ENCODE measurements around the gene MYOD1. TPM values are rescaled to one million over a fixed set of nuclear protein-coding genes. Genes with fewer than 3 reads are reported as not detected.

MYOD1 gene
- total and polyA plus RNA-seq, 2 of the 13 experiments (the other 11 are each of a cell fraction or from before 2014, with no cell fraction given): not detected

- Histone ChIP-seq H3K27me3 (ENCODE audit: control insufficient read depth in 1 of 2, insufficient read depth in 2 of 2, low read length in 2 of 2) (peaks cover 11 to 41% of the 10 kb centered on the region in 2 experiments; a peak in 4 of 5 replicates), H2AFZ (ENCODE audit: low read length) (no peak overlapping the region), H3K4me2 (ENCODE audit: low read depth, low read length) (no peak overlapping the region), H3K36me3 (replicated peaks in 1 of 2; ENCODE audit: control insufficient read depth in 1 of 2, insufficient read depth in 2 of 2, low read length in 2 of 2) (no peaks in the 10 kb centered on the region), H4K20me1 (ENCODE audit: insufficient read depth, low read length) (no peaks in the 10 kb centered on the region), H3K27ac (ENCODE audit: extremely low read length, insufficient read depth, low read length) (no peak overlapping the region), H3K79me2 (ENCODE audit: insufficient read depth, low read length) (no peaks in the 10 kb centered on the region), H3K9me3 (ENCODE audit: low read length) (no peaks in the 10 kb centered on the region; the same call in 1 of the 2 replicates), H3K4me1 (ENCODE audit: insufficient read depth, low read length) (no peaks in the 10 kb centered on the region; the same call in 1 of the 2 replicates), H3K4me3 (replicated peaks in 1 of 3; ENCODE audit: insufficient read depth in 1 of 3, low read depth in 2 of 3, low read length in 3 of 3) (no peak overlapping the region), H3K9ac (ENCODE audit: insufficient read depth, low read depth, low read length) (no peak overlapping the region)
- POLR2A ChIA-PET: no interaction called here
- TF ChIP-seq U2AF1 (optimal IDR thresholded peaks at IDR 0.05; ENCODE audit: low read depth, low read length) (no peak), AGO1 (IDR thresholded peaks at IDR 0.05; ENCODE audit: low read depth, low read length, poor library complexity, severe bottlenecking) (no peak), GLI4 (CRISPR knock-in tag; IDR thresholded peaks at IDR 0.05; ENCODE audit: borderline replicate concordance) (no peak), ATAD3A (CRISPR knock-in tag; IDR thresholded peaks at IDR 0.05) (no peak), ONECUT2 (CRISPR knock-in tag; IDR thresholded peaks at IDR 0.05) (no peak), MBD4 (IDR thresholded peaks at IDR 0.05; ENCODE audit: borderline replicate concordance, low read length) (no peak), ZNF788 (CRISPR knock-in tag; IDR thresholded peaks at IDR 0.05; ENCODE audit: borderline replicate concordance) (no peak), JARID2 (CRISPR knock-in tag; IDR thresholded peaks at IDR 0.05; ENCODE audit: insufficient replicate concordance) (no peak), RCOR2 (CRISPR knock-in tag; IDR thresholded peaks at IDR 0.05) (no peak), ZNF850 (CRISPR knock-in tag; conservative IDR thresholded peaks at IDR 0.05) (no peak), ZNF776 (CRISPR knock-in tag; IDR thresholded peaks at IDR 0.05) (no peak), NFE2 (CRISPR knock-in tag; IDR thresholded peaks at IDR 0.05) (no peak), HNRNPH1 (optimal IDR thresholded peaks at IDR 0.05; ENCODE audit: low read depth, low read length) (no peak), TAF1 (CRISPR knock-in tag; IDR thresholded peaks at IDR 0.05) (no peak), ZNF30 (CRISPR knock-in tag; IDR thresholded peaks at IDR 0.05) (no peak)
- TF ChIP-seq, protein P1, sequence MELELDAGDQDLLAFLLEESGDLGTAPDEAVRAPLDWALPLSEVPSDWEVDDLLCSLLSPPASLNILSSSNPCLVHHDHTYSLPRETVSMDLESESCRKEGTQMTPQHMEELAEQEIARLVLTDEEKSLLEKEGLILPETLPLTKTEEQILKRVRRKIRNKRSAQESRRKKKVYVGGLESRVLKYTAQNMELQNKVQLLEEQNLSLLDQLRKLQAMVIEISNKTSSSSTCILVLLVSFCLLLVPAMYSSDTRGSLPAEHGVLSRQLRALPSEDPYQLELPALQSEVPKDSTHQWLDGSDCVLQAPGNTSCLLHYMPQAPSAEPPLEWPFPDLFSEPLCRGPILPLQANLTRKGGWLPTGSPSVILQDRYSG (CRISPR knock-in tag; IDR thresholded peaks at IDR 0.05): no peak
- TF ChIP-seq, protein P2, sequence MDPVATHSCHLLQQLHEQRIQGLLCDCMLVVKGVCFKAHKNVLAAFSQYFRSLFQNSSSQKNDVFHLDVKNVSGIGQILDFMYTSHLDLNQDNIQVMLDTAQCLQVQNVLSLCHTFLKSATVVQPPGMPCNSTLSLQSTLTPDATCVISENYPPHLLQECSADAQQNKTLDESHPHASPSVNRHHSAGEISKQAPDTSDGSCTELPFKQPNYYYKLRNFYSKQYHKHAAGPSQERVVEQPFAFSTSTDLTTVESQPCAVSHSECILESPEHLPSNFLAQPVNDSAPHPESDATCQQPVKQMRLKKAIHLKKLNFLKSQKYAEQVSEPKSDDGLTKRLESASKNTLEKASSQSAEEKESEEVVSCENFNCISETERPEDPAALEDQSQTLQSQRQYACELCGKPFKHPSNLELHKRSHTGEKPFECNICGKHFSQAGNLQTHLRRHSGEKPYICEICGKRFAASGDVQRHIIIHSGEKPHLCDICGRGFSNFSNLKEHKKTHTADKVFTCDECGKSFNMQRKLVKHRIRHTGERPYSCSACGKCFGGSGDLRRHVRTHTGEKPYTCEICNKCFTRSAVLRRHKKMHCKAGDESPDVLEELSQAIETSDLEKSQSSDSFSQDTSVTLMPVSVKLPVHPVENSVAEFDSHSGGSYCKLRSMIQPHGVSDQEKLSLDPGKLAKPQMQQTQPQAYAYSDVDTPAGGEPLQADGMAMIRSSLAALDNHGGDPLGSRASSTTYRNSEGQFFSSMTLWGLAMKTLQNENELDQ (CRISPR knock-in tag; IDR thresholded peaks at IDR 0.05; ENCODE audit: borderline replicate concordance): no peak
- TF ChIP-seq, protein P3, sequence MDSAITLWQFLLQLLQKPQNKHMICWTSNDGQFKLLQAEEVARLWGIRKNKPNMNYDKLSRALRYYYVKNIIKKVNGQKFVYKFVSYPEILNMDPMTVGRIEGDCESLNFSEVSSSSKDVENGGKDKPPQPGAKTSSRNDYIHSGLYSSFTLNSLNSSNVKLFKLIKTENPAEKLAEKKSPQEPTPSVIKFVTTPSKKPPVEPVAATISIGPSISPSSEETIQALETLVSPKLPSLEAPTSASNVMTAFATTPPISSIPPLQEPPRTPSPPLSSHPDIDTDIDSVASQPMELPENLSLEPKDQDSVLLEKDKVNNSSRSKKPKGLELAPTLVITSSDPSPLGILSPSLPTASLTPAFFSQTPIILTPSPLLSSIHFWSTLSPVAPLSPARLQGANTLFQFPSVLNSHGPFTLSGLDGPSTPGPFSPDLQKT (CRISPR knock-in tag; IDR thresholded peaks at IDR 0.05; ENCODE audit: borderline replicate concordance): no peak
- BruUV-seq (replicated peaks): no TSS peak
- in situ Hi-C loops (cut with HindIII; ENCODE audit: extremely low pct_ligation_motif_present, low pct_unique_long_range_greater_than_20kb) (loop anchor here (5.0 kb wide), 1 partner anchor 122 kb away; no protein-coding TSS in a partner anchor), intact Hi-C loops (cut with micrococcal nuclease; ENCODE audit: unreplicated experiment) (no loop called here)
- WGBS (ENCODE audit: low lambda C conversion rate): 14% methylated on average over 10 of the region's 10 CpGs
- ATAC-seq (no peak), FAIRE-seq (no peak), DNase-seq (ENCODE audit: low spot score) (no peak)
- CTCF ChIA-PET (ENCODE audit: low intra/inter-chr PET ratio, low total read pairs): no interaction called here
Measured at GRCh38 chr11:17724020-17724908, 4.9 kb downstream of the MYOD1 start.
